Neutrophil (primary cell): ENCODE results near the gene EVA1A.

Experiments used
- H3K27ac ChIP-seq: fragments of 200-600 bp; sonication (generic); 2 replicates; pipeline ENCODE4 v1.5.1; 2016; ENCODE audit warnings: mild to moderate bottlenecking, moderate library complexity
- H3K27me3 ChIP-seq: fragments of 200-600 bp; sonication (generic); 2 replicates; pipeline ENCODE4 v1.6.0; 2016; ENCODE audit warnings: mild to moderate bottlenecking
- H3K36me3 ChIP-seq: fragments of 200-600 bp; sonication (generic); 2 replicates; pipeline ENCODE4 v1.5.1; 2017
- H3K4me1 ChIP-seq, 2 experiments: fragments of 200-600 bp in 1 of 2; sonication (generic) in 1 of 2; 1 replicate in 1 of 2; 2 replicates in 1 of 2; pipeline versions ENCODE4 v1.5.1 to v1.6.1; 2013 to 2016; ENCODE audit warnings: low read depth in 1 of 2, low read length in 1 of 2, mild to moderate bottlenecking in 1 of 2, moderate library complexity in 1 of 2; ENCODE audit not compliant: control insufficient read depth in 1 of 2, insufficient read depth in 1 of 2
- H3K4me3 ChIP-seq, 2 experiments: fragments of 200-600 bp in 1 of 2; sonication (generic) in 1 of 2; 1 replicate in 1 of 2; 2 replicates in 1 of 2; pipeline ENCODE4 v1.5.1; 2013 to 2016; ENCODE audit warnings: low read depth in 1 of 2, low read length in 1 of 2, mild to moderate bottlenecking in 1 of 2, moderate library complexity in 1 of 2
- H3K9me3 ChIP-seq: fragments of 200-600 bp; sonication (generic); 2 replicates; pipeline ENCODE4 v1.5.1; 2016
- CTCF ChIP-seq: fragments of 200-600 bp; sonication (generic); IDR thresholded peaks from 2 replicates; pipeline ENCODE4 v1.5.1; 2016; ENCODE audit warnings: antibody characterized with exemption

EVA1A gene

GRCh38 chr2:75560022-75560767 is 544 bp downstream of the EVA1A start:
- H3K27me3 ChIP-seq: peaks cover 90% of the 10 kb centered on the region
- no peak overlapping the region for H3K27ac ChIP-seq
- TF ChIP-seq CTCF: no peak

DNA sequence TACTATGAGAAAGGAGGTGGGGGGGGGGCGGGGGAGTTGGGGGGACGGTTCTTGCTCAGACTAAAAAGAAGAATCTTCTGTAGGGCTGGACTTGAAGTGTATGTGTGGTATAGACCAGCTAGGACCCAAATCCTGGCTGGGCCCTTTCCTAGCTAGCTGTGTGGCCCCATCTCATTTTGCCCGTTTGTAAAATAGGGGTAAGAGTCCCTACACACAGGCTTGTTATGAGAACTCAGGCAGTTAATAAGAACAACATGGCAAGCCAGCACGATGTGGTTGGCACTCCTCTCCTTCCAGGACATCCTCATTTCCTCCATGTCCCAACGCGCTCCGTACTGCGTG is 1.1 kb downstream of the EVA1A start:
- Histone ChIP-seq H3K9me3 (no peaks in the 10 kb centered on the region), H3K4me3 (no peak overlapping the region), H3K4me1 (no peaks in the 10 kb centered on the region), H3K27ac (no peak overlapping the region), H3K36me3 (no peaks in the 10 kb centered on the region), H3K27me3 (peaks cover 85% of the 10 kb centered on the region)
- no peak for TF ChIP-seq CTCF

More at GRCh38 chr2:75560022-75560767, 544 bp downstream of the EVA1A start:
- Histone ChIP-seq H3K36me3 (no peaks in the 10 kb centered on the region), H3K9me3 (no peaks in the 10 kb centered on the region), H3K4me3 (no peak overlapping the region), H3K4me1 (no peaks in the 10 kb centered on the region)

- no peaks in the 10 kb centered on the region for H3K36me3 ChIP-seq
- no peak for TF ChIP-seq CTCF
- H3K27ac ChIP-seq: no peak overlapping the region
- no peaks in the 10 kb centered on the region for H3K4me1 ChIP-seq
- peaks cover 83% of the 10 kb centered on the region for H3K27me3 ChIP-seq
- H3K4me3 ChIP-seq: no peak overlapping the region
- no peaks in the 10 kb centered on the region for H3K9me3 ChIP-seq
These were observed 1.7 kb downstream of the EVA1A start for GRCh38 chr2:75558786-75559679.

DNA sequence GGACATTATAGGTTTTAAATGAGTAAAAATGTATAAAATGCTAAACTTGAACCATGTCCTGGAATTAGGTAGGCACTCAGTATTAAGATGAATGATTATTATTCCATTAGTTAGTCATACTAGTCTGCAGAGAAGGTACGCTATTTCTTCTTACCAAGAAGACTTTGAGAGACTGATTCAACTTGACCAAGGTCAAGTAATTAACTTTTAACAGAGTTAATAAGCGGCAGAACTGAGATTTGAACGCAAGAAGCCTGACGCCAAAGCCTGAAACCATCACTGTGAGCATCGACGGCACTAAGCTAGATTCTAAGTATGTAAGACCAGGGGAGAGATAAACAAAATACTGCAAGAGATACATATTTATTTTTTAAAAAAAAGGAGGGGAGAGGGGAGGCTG is 2.6 kb downstream of the EVA1A start:
- no peaks in the 10 kb centered on the region for H3K36me3 ChIP-seq
- no peaks in the 10 kb centered on the region for H3K9me3 ChIP-seq
- no peak for TF ChIP-seq CTCF
- H3K27me3 ChIP-seq: peaks cover 78% of the 10 kb centered on the region
- no peak overlapping the region for H3K4me3 ChIP-seq
- no peak overlapping the region for H3K27ac ChIP-seq
- no peaks in the 10 kb centered on the region for H3K4me1 ChIP-seq

- no peaks in the 10 kb centered on the region for H3K4me1 ChIP-seq
These were observed 3.1 kb downstream of the EVA1A start for GRCh38 chr2:75557474-75558133.

More at GRCh38 chr2:75557474-75558133, 3.1 kb downstream of the EVA1A start:
- Histone ChIP-seq H3K27ac (no peak overlapping the region), H3K36me3 (no peaks in the 10 kb centered on the region), H3K4me3 (no peak overlapping the region), H3K27me3 (peaks cover 73% of the 10 kb centered on the region), H3K9me3 (no peaks in the 10 kb centered on the region)
- no peak for TF ChIP-seq CTCF
